GM19438 (cell line): ENCODE data around the gene TEX28.
"Not testable (repeated sequence)": the region's sequence is repeated elsewhere in the genome, so short reads cannot be mapped to it uniquely, and the experiment has no call there.

ENCODE experiments used
- ATAC-seq: cut with Tn5 transposase; IDR thresholded peaks from one replicate; pipeline ENCODE4 v1.9.1; 2021; ENCODE audit warnings: low read depth; ENCODE audit not compliant: unreplicated experiment

Gene TEX28

DNA sequence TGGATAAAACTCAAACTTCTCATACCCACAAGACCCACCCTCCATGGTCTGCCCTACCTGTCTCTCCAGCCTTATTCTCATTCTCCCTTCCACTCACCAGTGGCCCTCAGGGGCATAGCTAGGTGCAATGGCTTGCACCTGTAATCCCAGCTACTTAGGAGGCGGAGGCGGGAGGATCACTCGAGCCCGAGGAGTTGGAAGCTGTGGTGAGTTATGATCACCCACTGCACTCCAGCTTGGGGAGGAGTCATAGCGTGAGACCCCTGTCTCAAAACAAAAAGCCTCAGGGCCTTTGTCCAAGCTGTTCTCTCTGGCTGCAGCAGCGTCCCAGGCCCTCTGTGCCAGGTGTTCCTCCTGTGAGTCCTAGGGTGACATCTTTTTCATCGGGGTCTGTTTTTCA is 17.2 kb upstream of the TEX28 start:
- no peak for ATAC-seq

DNA sequence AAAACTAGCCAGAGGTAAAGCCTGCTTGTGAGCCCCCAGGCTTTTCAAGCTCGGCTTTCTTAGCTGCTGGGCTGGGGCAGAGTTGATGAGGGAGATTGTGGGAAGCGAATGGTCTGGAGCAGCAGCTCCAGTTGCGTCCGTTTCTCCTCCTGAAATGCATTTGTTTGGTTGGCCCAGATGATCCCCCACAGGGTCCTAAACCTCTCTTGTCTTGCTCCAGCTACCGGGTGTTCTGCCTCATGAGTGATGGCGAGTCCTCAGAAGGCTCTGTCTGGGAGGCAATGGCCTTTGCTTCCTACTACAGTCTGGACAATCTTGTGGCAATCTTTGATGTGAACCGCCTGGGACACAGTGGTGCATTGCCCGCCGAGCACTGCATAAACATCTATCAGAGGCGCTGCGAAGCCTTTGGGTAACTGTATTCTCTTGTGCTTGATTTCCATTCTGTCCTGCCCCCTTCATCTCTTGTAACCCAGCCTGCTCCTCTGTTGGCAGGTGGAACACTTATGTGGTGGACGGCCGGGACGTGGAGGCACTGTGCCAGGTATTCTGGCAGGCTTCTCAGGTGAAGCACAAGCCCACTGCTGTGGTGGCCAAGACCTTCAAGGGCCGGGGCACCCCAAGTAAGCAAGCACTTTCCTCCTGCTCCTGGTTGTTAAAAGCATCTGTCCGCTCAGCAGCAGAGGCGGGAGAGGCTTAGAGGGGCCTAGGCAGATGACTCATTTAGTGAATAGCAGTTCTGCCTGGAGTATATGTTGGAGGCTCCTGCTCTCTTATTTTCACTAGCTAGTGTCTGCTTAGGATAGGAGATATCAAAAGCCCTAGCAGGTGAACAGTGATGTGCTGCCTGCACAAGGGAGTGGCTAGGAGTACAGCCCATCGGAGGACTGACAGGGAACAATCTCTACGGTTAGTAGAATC is 16.0 kb upstream of the TEX28 start:
- ATAC-seq = no peak

DNA sequence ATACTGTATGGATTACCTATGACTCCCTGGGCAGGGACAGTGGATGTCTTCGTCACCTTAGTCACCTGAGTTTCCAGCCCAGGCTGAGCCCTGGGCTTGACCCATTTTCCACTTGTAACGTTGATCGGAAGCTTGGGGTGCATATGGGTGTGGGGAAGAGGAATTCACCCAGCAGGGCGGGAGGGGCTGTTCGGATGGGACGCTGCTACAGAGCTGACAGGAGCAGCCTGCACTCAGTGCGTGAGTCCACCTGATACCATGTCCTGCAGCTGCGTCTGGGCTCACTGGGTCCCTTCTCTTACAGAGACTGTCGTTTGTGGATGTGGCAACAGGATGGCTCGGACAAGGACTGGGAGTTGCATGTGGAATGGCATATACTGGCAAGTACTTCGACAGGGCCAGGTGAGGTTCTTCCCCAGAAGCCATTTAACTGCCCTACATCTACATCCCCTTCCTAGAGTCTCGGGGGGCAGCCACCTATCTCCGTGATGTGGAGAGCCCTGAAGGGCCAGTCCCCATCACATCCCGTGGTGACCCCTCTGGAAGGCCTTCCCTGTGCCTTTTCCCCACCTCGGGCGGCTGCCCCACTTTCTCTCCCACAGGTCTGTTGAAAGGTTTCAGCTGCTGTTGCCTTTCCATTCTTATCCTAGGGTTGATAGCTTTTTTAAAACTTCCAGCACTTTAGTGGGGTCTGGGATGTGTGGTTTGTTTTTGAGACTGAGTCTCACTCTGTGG is 14.3 kb upstream of the TEX28 start:
- no peak for ATAC-seq

DNA sequence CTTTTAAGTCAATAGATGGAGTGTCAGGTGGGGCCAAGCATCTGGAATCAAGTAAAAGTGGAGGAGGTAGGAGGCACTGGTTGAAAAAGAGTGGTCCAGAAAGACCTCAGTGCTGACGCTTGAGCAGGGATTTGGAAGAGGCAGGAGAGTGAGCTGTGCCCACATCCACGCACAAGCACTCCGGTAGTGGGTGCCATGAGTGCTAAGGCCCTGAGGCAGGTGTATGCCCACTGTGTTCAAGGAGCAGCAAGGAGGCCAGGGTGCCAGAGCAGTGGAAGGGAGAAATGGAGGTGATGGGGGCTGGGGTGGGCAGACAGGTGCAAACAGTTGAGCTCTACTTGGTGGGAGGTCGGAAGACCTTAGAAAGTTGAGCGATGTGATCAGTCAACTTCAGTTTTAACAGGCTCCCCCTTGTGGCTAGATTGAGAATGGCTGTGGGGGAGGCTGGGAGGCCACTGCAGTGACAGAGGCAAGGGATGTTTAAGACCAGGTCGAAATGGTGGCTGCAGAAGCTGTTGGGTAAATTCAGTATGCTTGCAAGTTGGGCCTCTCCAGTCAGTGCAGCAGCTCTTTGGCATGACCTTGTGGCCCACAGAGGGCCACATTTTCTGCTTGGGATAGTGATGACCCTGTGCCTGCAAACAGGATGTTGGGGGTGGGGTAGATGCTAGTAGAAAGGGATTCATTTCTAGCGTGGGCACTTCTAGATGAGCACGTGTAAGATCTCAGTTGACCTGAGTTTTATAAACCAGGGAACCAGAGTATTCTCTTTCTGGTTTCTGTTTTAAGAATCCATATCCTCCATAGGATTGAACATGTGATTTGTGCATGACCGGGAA is 13.4 kb upstream of the TEX28 start:
- ATAC-seq = no peak

DNA sequence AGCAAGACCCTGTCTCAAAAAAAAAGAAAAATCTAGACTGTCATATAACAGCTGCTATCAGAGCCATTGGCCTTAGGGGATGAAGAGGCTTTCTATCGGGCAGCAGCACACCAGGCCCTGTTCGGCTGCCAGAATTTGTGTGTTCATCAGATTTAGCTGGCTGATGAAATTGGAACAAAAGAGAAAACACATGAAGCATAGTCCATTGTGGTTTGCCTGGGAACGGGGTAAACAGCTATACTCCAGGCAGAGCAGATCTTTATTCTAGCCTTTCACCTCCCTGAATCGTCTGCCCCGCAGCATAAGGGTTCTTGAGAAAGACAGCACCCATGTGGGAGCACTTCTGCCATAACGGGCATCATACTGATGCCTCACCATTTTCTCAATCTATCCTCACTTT is 12.3 kb upstream of the TEX28 start:
- no peak for ATAC-seq

DNA sequence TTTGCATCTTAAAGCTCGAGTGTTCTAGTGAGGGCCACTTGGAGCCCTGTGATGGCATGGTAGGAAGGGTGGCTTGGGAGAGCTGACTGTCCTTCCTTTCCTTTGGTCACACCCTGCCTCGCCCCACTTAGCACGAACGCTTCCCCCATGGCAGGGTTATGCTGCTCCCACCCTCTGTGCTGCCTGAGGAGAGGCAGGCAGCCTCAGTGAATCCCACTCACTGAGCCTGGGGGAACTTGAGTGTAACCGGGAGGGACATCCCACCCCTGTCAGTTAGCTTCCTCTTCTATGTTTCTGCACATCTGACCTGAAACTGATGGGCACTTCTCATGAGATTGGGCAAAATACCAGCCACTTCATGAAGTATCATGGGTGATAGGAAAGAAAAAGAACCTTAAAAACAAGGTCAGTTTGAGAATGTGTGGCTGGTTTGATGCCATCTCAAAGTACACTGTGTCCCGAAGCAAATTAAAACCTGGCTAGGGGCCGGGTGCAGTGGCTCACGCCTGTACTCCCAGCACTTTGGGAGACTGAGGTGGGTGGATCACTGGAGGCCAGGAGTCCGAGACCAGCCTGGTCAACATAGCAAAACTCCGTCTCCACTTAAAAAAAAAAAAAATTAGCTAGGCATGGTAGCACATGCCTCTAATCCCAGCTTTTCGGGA is 10.7 kb upstream of the TEX28 start:
- ATAC-seq = no peak

DNA sequence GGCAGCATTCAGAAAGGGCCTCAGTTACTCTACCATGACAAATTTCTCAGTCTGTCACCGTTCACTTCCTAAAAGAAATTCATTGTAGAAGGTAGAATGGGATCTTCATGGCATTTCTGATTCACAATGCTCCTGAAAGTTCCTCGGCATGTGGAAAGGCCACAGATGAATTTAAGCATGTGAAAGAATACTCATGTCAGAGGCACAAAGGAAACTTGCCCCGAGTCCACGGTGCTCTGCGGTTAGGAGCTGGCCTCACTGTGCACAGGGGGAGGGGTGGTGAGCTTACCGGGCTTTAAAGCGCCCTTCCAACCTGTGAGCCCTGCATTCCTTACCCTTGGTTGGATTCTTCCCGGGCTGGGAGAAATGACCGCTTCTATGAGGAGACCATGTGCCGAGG is 9.9 kb upstream of the TEX28 start:
- ATAC-seq = no peak

DNA sequence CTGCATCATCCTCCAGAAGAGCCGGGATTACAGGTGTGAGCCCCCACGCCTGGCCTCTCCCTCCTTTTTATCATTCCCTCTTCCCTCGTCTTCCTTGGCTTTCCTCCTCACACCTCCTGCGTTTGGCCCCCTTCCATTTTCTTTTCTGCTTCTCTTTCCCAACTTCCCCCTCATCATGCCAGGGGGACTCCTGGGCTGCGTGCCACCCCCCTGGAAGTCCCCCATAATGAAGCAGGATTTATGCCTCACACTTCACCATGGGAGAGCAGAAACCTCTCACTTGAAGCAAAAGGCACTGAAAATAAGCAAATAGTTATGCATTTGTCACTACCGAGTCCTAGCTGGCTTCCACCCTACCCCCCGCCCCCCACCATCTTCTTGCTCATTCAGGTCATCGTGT is 8.6 kb upstream of the TEX28 start:
- ATAC-seq = no peak

DNA sequence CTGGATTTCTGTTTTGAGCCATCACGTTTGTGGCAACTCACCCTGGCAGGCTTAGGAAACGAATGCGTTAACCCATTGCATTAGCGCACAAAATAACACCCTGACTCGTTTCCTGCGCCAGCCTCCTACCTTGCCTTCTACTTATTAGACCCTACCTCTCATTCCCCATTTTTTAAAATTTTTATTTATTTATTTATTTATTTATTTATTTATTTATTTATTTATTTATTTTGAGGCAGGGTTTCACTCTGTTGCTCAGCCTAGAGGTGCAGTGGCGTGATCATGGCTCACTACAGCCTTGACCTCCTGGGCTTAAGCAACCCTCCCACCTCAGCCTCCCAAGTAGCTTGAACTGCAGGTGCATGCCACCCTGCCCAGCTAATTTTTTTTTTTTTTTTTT is 8.1 kb upstream of the TEX28 start:
- ATAC-seq = not testable (repeated sequence)

DNA sequence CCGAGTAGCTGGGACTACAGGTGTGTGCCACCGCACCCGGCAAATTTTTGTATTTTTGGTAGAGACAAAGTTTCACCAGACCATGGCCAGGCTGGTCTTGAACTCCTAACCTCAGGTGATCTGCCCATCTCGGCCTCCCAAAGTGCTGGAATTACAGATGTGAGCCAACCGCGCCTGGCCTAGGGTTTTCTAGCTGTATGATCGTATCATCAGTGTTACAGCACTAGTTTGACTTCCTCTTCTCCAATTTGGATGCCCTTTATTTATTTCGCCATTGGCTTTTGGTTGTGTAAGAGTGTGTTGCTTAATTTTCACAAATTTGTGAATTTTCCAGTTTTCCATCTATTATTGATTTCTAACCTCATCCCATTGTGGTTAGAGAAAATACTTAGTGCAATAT is 5.9 kb upstream of the TEX28 start:
- ATAC-seq = no peak

DNA sequence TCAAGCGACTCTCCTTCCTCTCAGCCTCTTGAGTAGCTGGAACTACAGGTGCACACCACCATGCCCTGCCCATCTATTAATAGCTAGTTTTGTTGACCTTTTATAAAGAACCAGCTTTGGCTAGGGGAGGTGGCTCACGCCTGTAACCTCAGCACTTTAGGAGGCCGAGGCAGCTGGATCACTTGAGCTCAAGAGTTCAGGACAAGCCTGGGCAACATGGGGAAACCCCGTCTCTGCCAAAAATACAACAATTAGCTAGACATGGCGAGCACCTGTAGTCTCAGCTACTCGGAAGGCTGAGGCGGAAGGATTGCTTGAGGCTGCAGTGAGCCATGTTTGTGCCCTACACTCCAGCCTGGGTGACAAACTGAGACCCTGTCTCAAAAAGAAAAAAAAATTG is 3.4 kb upstream of the TEX28 start:
- ATAC-seq = no peak

DNA sequence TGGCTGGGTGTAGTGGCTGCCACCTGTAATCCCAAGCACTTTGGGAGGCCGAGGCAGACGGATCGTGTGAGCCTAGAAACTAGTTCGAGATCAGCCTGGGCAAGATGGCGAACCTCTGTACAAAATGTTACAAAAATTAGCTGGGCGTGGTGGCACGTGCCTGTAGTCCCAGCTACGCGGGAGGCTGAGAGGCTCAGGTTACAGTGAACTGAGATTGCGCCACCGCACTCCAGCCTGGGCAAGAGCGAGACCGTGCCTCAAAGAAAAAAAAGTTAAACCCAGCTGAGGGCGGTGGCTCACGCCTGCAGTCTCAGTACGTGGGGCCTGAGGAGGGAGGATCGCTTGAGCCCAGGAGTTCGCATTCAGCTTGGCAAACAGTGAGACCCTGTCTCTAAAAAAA is 1.8 kb upstream of the TEX28 start:
- ATAC-seq = no peak

DNA sequence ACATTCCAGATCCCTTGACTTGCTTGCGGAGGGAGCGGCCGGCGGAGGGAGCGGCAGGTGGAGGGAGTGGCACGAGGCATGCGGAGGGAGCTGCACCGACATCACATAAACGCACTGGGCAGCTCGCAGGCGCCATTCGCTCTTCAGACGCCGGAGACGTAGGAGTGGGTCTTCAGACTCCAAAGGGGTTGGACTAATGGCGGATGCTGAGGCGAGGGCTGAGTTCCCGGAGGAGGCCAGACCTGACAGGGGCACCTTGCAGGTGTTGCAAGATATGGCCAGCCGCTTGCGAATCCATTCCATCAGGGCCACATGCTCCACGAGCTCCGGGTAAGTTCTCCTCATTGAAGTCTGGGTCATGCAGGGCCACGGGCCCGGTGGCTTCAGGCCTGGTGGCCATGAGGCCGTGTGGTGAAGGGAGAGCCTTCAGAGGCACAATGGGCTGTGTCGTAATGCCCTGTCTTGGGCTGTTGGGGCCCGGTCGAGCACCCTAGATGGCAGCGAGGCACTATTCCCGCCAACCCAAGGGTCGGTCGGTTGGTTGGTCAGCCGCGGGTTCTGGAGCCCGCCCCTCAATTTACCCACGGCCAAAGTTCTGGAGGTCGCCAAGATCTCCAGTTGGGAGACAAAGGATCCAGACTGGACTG is 863 bp upstream of the TEX28 start, which contains the start of gene TKTL1:
Gene TKTL1 (plus strand): TSS at position 132 of the 647 bp plus-strand sequence. CDS start 65 bp downstream, at position 197.
- no peak for ATAC-seq

DNA sequence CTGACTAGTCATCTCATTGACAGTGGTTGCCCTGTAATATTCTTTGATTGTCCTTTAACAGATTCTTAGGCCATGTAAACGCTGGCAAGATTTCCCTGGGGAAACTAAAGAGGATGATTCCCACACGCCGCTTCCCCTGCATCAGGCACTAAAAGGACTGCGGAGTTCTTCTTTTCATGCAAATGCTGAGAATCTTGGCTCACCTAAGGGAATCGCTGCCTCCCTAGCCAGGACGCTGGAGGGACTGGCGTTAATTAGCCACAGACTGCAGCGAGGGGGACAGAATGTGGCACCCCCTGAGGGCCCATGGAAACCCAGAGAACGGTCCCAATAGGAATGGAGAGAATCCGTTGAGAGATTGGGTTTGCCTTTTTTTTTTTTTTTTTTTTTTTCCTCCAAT is 8.5 kb downstream of the TEX28 start:
- ATAC-seq = not testable (repeated sequence)

DNA sequence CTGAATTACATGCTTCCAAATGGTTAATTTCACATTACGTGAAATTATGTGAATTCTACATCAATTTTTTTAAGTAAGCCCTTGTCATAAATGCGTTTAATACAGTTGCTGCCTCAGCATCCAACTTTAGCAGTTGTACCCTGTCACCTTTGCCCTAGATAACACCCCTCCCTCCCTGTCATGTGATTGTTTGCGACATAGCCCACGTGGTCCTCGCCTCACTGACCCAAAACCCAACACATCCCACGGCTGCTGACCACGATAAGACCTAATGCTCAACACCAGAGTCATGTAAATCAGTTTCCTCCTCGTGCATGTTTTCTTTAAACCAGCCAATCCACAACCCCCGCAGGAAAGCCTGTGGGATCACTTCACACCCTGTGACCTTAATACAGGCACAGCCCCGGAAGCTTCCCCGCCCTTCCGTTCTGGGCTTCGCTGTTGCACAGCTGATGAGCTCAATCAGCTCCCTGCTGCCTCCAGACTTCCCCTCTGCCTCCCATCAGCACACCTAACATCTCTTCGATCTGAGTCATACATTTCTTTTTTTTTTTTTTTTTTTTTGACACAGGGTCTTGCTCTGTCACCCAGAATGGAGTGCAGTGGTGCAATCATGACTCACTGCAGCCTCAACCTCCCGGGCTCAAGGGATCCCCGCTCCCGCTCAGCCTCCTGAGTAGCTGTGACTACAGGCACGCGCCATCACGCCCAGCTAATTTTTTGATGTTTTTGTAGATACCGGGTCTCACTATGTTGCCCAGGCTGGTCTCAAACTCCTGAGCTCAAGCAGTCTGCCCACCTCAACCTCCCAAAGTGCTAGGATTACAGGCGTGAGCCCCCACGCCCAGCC is 10.2 kb downstream of the TEX28 start:
- peak; percentile 85 for ATAC-seq

DNA sequence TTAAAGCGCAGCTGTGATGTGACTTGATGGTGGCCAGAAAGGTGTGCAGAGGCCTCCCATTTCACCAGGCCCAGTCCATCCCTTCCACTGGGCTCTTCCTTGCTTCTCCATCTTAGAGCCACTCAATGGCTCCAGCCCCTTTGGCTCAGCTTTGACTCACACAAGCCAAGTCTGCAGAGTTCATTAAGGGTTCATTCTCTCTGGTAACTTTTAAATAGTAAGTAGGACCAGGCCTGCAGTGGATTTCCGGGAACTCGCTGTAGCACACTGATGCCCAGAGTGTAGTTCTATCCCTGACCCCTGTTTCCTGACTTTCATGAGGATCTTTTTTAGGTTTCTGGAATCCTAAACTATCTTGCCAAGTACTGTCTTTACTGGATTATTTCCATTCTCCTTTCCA is 25.7 kb downstream of the TEX28 start:
- not testable (repeated sequence) for ATAC-seq

DNA sequence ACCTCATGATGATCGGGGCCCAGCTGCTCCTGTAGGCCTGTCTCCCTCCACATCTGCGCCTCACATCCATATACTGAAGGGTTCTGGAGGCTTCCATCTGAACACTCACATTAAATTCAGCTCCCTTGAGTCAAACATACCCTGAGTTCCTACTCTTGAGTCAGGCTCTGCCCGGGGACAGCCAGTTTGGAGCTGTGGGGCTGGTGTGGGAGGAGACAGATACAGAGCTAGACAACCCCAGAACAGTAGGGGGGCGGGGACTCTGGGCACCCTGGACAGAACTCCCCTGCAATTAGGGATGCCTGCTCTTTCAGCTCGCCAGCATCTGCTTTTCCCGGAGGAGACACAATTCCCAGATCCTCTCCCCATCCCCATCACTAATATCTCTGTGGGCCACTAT is 31.9 kb downstream of the TEX28 start:
- ATAC-seq = not testable (repeated sequence)

DNA sequence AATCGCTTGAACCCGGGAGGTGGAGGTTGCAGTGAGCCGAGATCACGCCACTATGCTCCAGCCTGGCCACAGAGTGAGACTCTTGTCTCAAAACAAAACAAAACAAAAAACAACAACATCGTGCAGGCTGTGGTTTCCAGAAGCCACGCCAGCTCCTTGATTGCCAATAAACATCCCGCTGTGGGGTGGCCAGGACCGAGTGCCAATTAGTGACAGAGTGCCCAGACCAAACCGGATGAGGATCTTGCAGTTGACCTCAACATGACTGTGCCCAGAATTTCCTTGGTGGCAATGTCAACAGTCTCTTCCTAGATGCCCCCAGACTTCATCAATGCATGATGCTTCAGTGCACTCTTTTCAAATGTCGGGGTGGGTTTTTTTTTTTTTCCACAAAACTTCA is 36.2 kb downstream of the TEX28 start:
- ATAC-seq = not testable (repeated sequence)

DNA sequence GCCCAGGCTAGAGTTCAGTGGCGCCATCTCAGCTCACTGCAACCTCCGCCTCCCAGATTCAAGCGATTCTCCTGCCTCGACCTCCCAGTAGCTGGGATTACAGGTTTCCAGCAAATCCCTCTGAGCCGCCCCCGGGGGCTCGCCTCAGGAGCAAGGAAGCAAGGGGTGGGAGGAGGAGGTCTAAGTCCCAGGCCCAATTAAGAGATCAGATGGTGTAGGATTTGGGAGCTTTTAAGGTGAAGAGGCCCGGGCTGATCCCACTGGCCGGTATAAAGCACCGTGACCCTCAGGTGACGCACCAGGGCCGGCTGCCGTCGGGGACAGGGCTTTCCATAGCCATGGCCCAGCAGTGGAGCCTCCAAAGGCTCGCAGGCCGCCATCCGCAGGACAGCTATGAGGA is 37.6 kb downstream of the TEX28 start, which contains the start of gene OPN1MW3:
Gene OPN1MW3 (plus strand): TSS at position 301 of the 400 bp plus-strand sequence. CDS start 38 bp downstream, at position 339.
- not testable (repeated sequence) for ATAC-seq
